ENCODE data around the gene RUNX2.
"Not testable (repeated sequence)": the region's sequence is repeated elsewhere in the genome, so short reads cannot be mapped to it uniquely, and the experiment has no call there.

The RUNX2 gene

GRCh38 chr6:45553730-45554344 is 225.7 kb downstream of the RUNX2 start:
- H3K4me3 ChIP-seq (ENCODE audit: low read depth, low read length) = no peak overlapping the region
- no peaks in the 10 kb centered on the region for H3K36me3 ChIP-seq (ENCODE audit: insufficient read depth, low read length)
- H3K27me3 ChIP-seq (ENCODE audit: insufficient read depth, low read length) = no peaks in the 10 kb centered on the region
- no peak overlapping the region for H2AFZ ChIP-seq (ENCODE audit: low read length, unreplicated experiment)
- no peaks in the 10 kb centered on the region for H3K79me2 ChIP-seq (ENCODE audit: control insufficient read depth, insufficient read depth, low read length, unreplicated experiment)
- H3K4me1 ChIP-seq (ENCODE audit: control insufficient read depth, insufficient read depth, low read length, unreplicated experiment) = peaks cover 19% of the 10 kb centered on the region
- no peak overlapping the region for H3K27ac ChIP-seq (ENCODE audit: low read depth, low read length)

GRCh38 chr6:45554591-45554990 is 226.5 kb downstream of the RUNX2 start:
- H2AFZ ChIP-seq (ENCODE audit: low read length, unreplicated experiment) = no peak overlapping the region
- H3K27ac ChIP-seq (ENCODE audit: low read depth, low read length) = no peak overlapping the region
- H3K36me3 ChIP-seq (ENCODE audit: insufficient read depth, low read length) = no peaks in the 10 kb centered on the region
- peaks cover 25% of the 10 kb centered on the region for H3K4me1 ChIP-seq (ENCODE audit: control insufficient read depth, insufficient read depth, low read length, unreplicated experiment)
- H3K79me2 ChIP-seq (ENCODE audit: control insufficient read depth, insufficient read depth, low read length, unreplicated experiment) = no peaks in the 10 kb centered on the region
- no peak overlapping the region for H3K4me3 ChIP-seq (ENCODE audit: low read depth, low read length)
- H3K27me3 ChIP-seq (ENCODE audit: insufficient read depth, low read length) = no peaks in the 10 kb centered on the region

- peak overlapping the region; percentile 54 for H3K27ac ChIP-seq (ENCODE audit: low read depth, low read length)
- H3K27me3 ChIP-seq (ENCODE audit: insufficient read depth, low read length) = no peaks in the 10 kb centered on the region
- H3K79me2 ChIP-seq (ENCODE audit: control insufficient read depth, insufficient read depth, low read length, unreplicated experiment) = no peaks in the 10 kb centered on the region
- H3K4me1 ChIP-seq (ENCODE audit: control insufficient read depth, insufficient read depth, low read length, unreplicated experiment) = peaks cover 25% of the 10 kb centered on the region
- no peaks in the 10 kb centered on the region for H3K36me3 ChIP-seq (ENCODE audit: insufficient read depth, low read length)
- H3K4me3 ChIP-seq (ENCODE audit: low read depth, low read length) = peak overlapping the region; percentile 72
- H2AFZ ChIP-seq (ENCODE audit: low read length, unreplicated experiment) = peak overlapping the region; percentile 96
Measured at GRCh38 chr6:45555981-45556771, 228.0 kb downstream of the RUNX2 start.

- Histone ChIP-seq H2AFZ (ENCODE audit: low read length, unreplicated experiment) (peak overlapping the region; percentile 96), H3K27me3 (ENCODE audit: insufficient read depth, low read length) (no peaks in the 10 kb centered on the region), H3K4me1 (ENCODE audit: control insufficient read depth, insufficient read depth, low read length, unreplicated experiment) (peaks cover 25% of the 10 kb centered on the region), H3K79me2 (ENCODE audit: control insufficient read depth, insufficient read depth, low read length, unreplicated experiment) (no peaks in the 10 kb centered on the region), H3K27ac (ENCODE audit: low read depth, low read length) (no peak overlapping the region; the same call in 1 of the 2 replicates), H3K4me3 (ENCODE audit: low read depth, low read length) (peak overlapping the region; percentile 72), H3K36me3 (ENCODE audit: insufficient read depth, low read length) (no peaks in the 10 kb centered on the region)
Measured at GRCh38 chr6:45556828-45557227, 228.7 kb downstream of the RUNX2 start.

GRCh38 chr6:45557454-45557853 is 229.3 kb downstream of the RUNX2 start:
- Histone ChIP-seq H3K36me3 (ENCODE audit: insufficient read depth, low read length) (no peaks in the 10 kb centered on the region), H3K79me2 (ENCODE audit: control insufficient read depth, insufficient read depth, low read length, unreplicated experiment) (no peaks in the 10 kb centered on the region), H3K27me3 (ENCODE audit: insufficient read depth, low read length) (no peaks in the 10 kb centered on the region), H3K4me3 (ENCODE audit: low read depth, low read length) (no peak overlapping the region), H2AFZ (ENCODE audit: low read length, unreplicated experiment) (no peak overlapping the region), H3K27ac (ENCODE audit: low read depth, low read length) (no peak overlapping the region), H3K4me1 (ENCODE audit: control insufficient read depth, insufficient read depth, low read length, unreplicated experiment) (peaks cover 25% of the 10 kb centered on the region)

GRCh38 chr6:45558858-45559257 is 230.7 kb downstream of the RUNX2 start:
- Histone ChIP-seq H3K4me1 (ENCODE audit: control insufficient read depth, insufficient read depth, low read length, unreplicated experiment) (peaks cover 25% of the 10 kb centered on the region), H3K4me3 (ENCODE audit: low read depth, low read length) (no peak overlapping the region), H3K27ac (ENCODE audit: low read depth, low read length) (no peak overlapping the region), H3K79me2 (ENCODE audit: control insufficient read depth, insufficient read depth, low read length, unreplicated experiment) (no peaks in the 10 kb centered on the region), H3K36me3 (ENCODE audit: insufficient read depth, low read length) (no peaks in the 10 kb centered on the region), H2AFZ (ENCODE audit: low read length, unreplicated experiment) (peak overlapping the region; percentile 34), H3K27me3 (ENCODE audit: insufficient read depth, low read length) (no peaks in the 10 kb centered on the region)

- H2AFZ ChIP-seq (ENCODE audit: low read length, unreplicated experiment); H3K79me2 ChIP-seq (ENCODE audit: control insufficient read depth, insufficient read depth, low read length, unreplicated experiment); H3K36me3 ChIP-seq (ENCODE audit: insufficient read depth, low read length); H3K27me3 ChIP-seq (ENCODE audit: insufficient read depth, low read length); H3K27ac ChIP-seq (ENCODE audit: low read depth, low read length); H3K4me3 ChIP-seq (ENCODE audit: low read depth, low read length): not testable (repeated sequence)
- H3K4me1 ChIP-seq (ENCODE audit: control insufficient read depth, insufficient read depth, low read length, unreplicated experiment) = peaks cover 23% of the 10 kb centered on the region
Measured at GRCh38 chr6:45560321-45560820, 232.2 kb downstream of the RUNX2 start.

- no peak overlapping the region for H2AFZ ChIP-seq (ENCODE audit: low read length, unreplicated experiment)
- H3K4me1 ChIP-seq (ENCODE audit: control insufficient read depth, insufficient read depth, low read length, unreplicated experiment) = peaks cover 9% of the 10 kb centered on the region
- H3K4me3 ChIP-seq (ENCODE audit: low read depth, low read length) = no peak overlapping the region
- H3K36me3 ChIP-seq (ENCODE audit: insufficient read depth, low read length) = no peaks in the 10 kb centered on the region
- H3K27ac ChIP-seq (ENCODE audit: low read depth, low read length) = no peak overlapping the region
- H3K79me2 ChIP-seq (ENCODE audit: control insufficient read depth, insufficient read depth, low read length, unreplicated experiment) = no peaks in the 10 kb centered on the region
- no peaks in the 10 kb centered on the region for H3K27me3 ChIP-seq (ENCODE audit: insufficient read depth, low read length)
Measured at GRCh38 chr6:45562171-45562570, 234.0 kb downstream of the RUNX2 start.

- no peaks in the 10 kb centered on the region for H3K27me3 ChIP-seq (ENCODE audit: insufficient read depth, low read length)
Measured at GRCh38 chr6:45563041-45563440, 234.9 kb downstream of the RUNX2 start.

GRCh38 chr6:45563844-45564243 is 235.7 kb downstream of the RUNX2 start:
- Histone ChIP-seq H3K27me3 (ENCODE audit: insufficient read depth, low read length) (no peaks in the 10 kb centered on the region), H3K79me2 (ENCODE audit: control insufficient read depth, insufficient read depth, low read length, unreplicated experiment) (no peaks in the 10 kb centered on the region), H3K36me3 (ENCODE audit: insufficient read depth, low read length) (no peaks in the 10 kb centered on the region), H3K27ac (ENCODE audit: low read depth, low read length) (no peak overlapping the region), H3K4me3 (ENCODE audit: low read depth, low read length) (no peak overlapping the region), H3K4me1 (ENCODE audit: control insufficient read depth, insufficient read depth, low read length, unreplicated experiment) (peaks cover 7% of the 10 kb centered on the region), H2AFZ (ENCODE audit: low read length, unreplicated experiment) (no peak overlapping the region)

More at GRCh38 chr6:45563041-45563440, 234.9 kb downstream of the RUNX2 start:
- Histone ChIP-seq H3K27ac (ENCODE audit: low read depth, low read length) (no peak overlapping the region), H3K4me1 (ENCODE audit: control insufficient read depth, insufficient read depth, low read length, unreplicated experiment) (peaks cover 9% of the 10 kb centered on the region), H3K4me3 (ENCODE audit: low read depth, low read length) (no peak overlapping the region), H3K79me2 (ENCODE audit: control insufficient read depth, insufficient read depth, low read length, unreplicated experiment) (no peaks in the 10 kb centered on the region), H2AFZ (ENCODE audit: low read length, unreplicated experiment) (no peak overlapping the region), H3K36me3 (ENCODE audit: insufficient read depth, low read length) (no peaks in the 10 kb centered on the region)

GRCh38 chr6:45566882-45567281 is 238.8 kb downstream of the RUNX2 start:
- no peaks in the 10 kb centered on the region for H3K4me1 ChIP-seq (ENCODE audit: control insufficient read depth, insufficient read depth, low read length, unreplicated experiment)
- no peak overlapping the region for H3K4me3 ChIP-seq (ENCODE audit: low read depth, low read length)
- H2AFZ ChIP-seq (ENCODE audit: low read length, unreplicated experiment) = no peak overlapping the region
- H3K36me3 ChIP-seq (ENCODE audit: insufficient read depth, low read length) = no peaks in the 10 kb centered on the region
- H3K27ac ChIP-seq (ENCODE audit: low read depth, low read length) = no peak overlapping the region
- no peaks in the 10 kb centered on the region for H3K27me3 ChIP-seq (ENCODE audit: insufficient read depth, low read length)
- no peaks in the 10 kb centered on the region for H3K79me2 ChIP-seq (ENCODE audit: control insufficient read depth, insufficient read depth, low read length, unreplicated experiment)
